GM12874 (cell line): ENCODE results near the gene SPINK6.

Source experiments
- TF ChIP-seq, protein P1 (sequence below): IDR thresholded peaks from 2 replicates; pipeline ENCODE4 v1.5.1; 2011; ENCODE audit warnings: low read depth, mild to moderate bottlenecking, control low read depth, low read length, moderate library complexity; ENCODE audit not compliant: insufficient read depth

Gene SPINK6

DNA sequence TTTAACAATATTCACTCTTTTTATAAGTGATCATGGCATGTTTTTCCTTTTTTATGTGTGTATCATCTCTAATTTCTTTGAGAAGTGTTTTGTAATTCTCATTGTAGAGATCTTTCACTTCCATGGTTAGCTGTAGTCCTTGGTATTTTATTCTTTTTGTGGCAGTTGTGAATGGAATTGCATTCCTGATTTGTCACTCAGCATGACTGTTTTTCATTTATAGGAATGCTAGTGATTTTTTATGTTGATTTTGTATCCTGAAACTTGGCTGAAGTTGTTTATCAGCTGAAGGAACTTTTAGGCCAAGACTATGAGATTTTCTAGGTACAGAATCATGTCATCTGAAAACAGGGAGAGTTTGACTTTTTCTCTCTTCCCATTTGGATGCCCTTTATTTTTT, 52.6 kb downstream of the SPINK6 start:
- TF ChIP-seq, protein P1, sequence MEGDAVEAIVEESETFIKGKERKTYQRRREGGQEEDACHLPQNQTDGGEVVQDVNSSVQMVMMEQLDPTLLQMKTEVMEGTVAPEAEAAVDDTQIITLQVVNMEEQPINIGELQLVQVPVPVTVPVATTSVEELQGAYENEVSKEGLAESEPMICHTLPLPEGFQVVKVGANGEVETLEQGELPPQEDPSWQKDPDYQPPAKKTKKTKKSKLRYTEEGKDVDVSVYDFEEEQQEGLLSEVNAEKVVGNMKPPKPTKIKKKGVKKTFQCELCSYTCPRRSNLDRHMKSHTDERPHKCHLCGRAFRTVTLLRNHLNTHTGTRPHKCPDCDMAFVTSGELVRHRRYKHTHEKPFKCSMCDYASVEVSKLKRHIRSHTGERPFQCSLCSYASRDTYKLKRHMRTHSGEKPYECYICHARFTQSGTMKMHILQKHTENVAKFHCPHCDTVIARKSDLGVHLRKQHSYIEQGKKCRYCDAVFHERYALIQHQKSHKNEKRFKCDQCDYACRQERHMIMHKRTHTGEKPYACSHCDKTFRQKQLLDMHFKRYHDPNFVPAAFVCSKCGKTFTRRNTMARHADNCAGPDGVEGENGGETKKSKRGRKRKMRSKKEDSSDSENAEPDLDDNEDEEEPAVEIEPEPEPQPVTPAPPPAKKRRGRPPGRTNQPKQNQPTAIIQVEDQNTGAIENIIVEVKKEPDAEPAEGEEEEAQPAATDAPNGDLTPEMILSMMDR: no peak

DNA sequence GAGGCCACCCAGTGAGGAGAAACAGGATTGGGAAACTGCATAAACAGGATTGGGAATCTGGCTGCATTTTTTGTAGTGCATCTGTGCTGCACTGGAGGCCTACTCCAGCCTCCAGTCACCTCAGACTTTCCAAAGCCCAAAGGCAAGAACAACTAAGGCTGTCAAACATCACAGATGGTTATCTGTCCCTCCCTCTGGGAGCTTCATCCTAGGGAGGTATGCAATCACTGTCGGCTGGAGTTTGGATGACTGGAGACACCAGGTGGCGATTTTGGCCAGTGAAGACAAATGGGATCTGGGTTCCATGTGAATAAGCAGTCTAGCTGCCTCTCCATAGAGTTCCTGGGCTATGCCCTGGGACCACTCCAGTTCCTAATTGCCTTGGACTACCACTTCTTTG, 56.4 kb downstream of the SPINK6 start:
- TF ChIP-seq, protein P1: no peak

DNA sequence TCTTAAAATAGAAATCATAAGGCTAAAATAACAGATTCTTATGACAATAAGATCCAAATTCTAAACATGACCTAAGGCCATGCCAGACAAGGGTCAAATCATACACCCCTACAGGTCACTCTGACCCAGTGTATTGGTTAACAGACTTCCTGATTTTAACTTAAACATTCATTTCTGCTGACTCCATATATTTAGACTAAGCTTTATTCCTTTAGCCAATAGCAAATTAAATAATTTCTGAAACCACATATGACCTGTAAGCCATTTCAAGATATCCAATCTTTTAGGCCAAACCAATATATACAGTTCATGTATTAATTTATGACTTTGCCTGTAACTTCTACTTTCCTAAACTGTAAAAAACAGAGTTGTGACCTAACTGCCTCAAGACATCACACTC, 58.4 kb downstream of the SPINK6 start:
- TF ChIP-seq, protein P1: no peak
